HG03378 (cell line): Measurements from ENCODE around the gene UGT1A5.

Experiments
- ATAC-seq: cut with Tn5 transposase; IDR thresholded peaks from one replicate; pipeline ENCODE4 v1.9.1; 2021; ENCODE audit warnings: mild to moderate bottlenecking, moderate library complexity; ENCODE audit not compliant: unreplicated experiment

The UGT1A5 gene

GRCh38 chr2:233775414-233775813, 62.7 kb downstream of the UGT1A5 start:
- ATAC-seq: no peak

GRCh38 chr2:233778030-233778429, 65.3 kb downstream of the UGT1A5 start, which contains the start of gene MROH2A:
Gene MROH2A (plus strand): TSS chr2:233778330. CDS start chr2:233779359, 1,029 bp downstream.
- no peak for ATAC-seq

- no peak for ATAC-seq
Measured at GRCh38 chr2:233779722-233780121, 67.0 kb downstream of the UGT1A5 start.

- ATAC-seq: no peak
Measured at GRCh38 chr2:233780771-233781170, 68.1 kb downstream of the UGT1A5 start.

GRCh38 chr2:233789554-233789953, 76.8 kb downstream of the UGT1A5 start:
- ATAC-seq: no peak

- no peak for ATAC-seq
Measured at GRCh38 chr2:233791151-233791882, 78.6 kb downstream of the UGT1A5 start.

GRCh38 chr2:233791883-233792329, 79.2 kb downstream of the UGT1A5 start:
- ATAC-seq: no peak

- ATAC-seq: no peak
Measured at GRCh38 chr2:233792720-233793119, 80.0 kb downstream of the UGT1A5 start.

- ATAC-seq: no peak
Measured at GRCh38 chr2:233793465-233794127, 80.9 kb downstream of the UGT1A5 start.

GRCh38 chr2:233794128-233794658, 81.5 kb downstream of the UGT1A5 start:
- no peak for ATAC-seq

- no peak for ATAC-seq
Measured at GRCh38 chr2:233795735-233796171, 83.0 kb downstream of the UGT1A5 start.

GRCh38 chr2:233796254-233796653, 83.5 kb downstream of the UGT1A5 start:
- no peak for ATAC-seq

GRCh38 chr2:233798335-233799086, 85.8 kb downstream of the UGT1A5 start:
- no peak for ATAC-seq

GRCh38 chr2:233799087-233799665, 86.5 kb downstream of the UGT1A5 start:
- no peak for ATAC-seq

- no peak for ATAC-seq
Measured at GRCh38 chr2:233799716-233800115, 87.0 kb downstream of the UGT1A5 start.

- no peak for ATAC-seq
Measured at GRCh38 chr2:233800208-233800607, 87.5 kb downstream of the UGT1A5 start.

GRCh38 chr2:233801357-233802131, 88.8 kb downstream of the UGT1A5 start:
- no peak for ATAC-seq

- no peak for ATAC-seq
Measured at GRCh38 chr2:233802132-233802815, 89.6 kb downstream of the UGT1A5 start.

GRCh38 chr2:233803292-233803911, 90.7 kb downstream of the UGT1A5 start:
- ATAC-seq: no peak
